DOHH2 (cell line): ENCODE data around the gene ZNF12.
"Not testable (repeated sequence)": the region's sequence is repeated elsewhere in the genome, so short reads cannot be mapped to it uniquely, and the experiment has no call there.

Experiments used
- H3F3A ChIP-seq: fragments of 200-600 bp; sonication (generic), shearing (Covaris generic); 2 replicates; pipeline ENCODE4 v1.6.0; 2016; ENCODE audit warnings: antibody characterized with exemption, mild to moderate bottlenecking; ENCODE audit not compliant: control insufficient read depth, insufficient read depth
- H3K27ac ChIP-seq: fragments of 200-600 bp; sonication (generic); 2 replicates; pipeline ENCODE4 v1.5.1; 2014; ENCODE audit warnings: low read depth, mild to moderate bottlenecking, low read length, moderate library complexity
- H3K27me3 ChIP-seq: fragments of 200-600 bp; sonication (generic); 2 replicates; pipeline ENCODE4 v1.6.1; 2014; ENCODE audit warnings: mild to moderate bottlenecking, low read length, mixed read lengths; ENCODE audit not compliant: control insufficient read depth
- H3K36me3 ChIP-seq: fragments of 200-600 bp; sonication (generic); 2 replicates; pipeline ENCODE4 v1.6.1; 2014; ENCODE audit warnings: mild to moderate bottlenecking, low read length, moderate library complexity, mixed read lengths; ENCODE audit not compliant: control insufficient read depth
- H3K4me1 ChIP-seq: fragments of 200-600 bp; sonication (generic); 2 replicates; pipeline ENCODE4 v1.6.1; 2014; ENCODE audit warnings: mild to moderate bottlenecking, low read length, mixed read lengths; ENCODE audit not compliant: control insufficient read depth
- H3K4me2 ChIP-seq: fragments of 200-600 bp; sonication (generic); 2 replicates; pipeline ENCODE4 v1.6.0; 2014; ENCODE audit warnings: mild to moderate bottlenecking, low read length, moderate library complexity
- H3K4me3 ChIP-seq: fragments of 200-600 bp; sonication (generic); 2 replicates; pipeline ENCODE4 v1.5.1; 2014; ENCODE audit warnings: mild to moderate bottlenecking, low read length, mixed read lengths
- H3K79me2 ChIP-seq: fragments of 200-600 bp; sonication (generic); 2 replicates; pipeline ENCODE4 v1.6.1; 2014; ENCODE audit warnings: mild to moderate bottlenecking, low read length, mixed read lengths; ENCODE audit not compliant: control insufficient read depth
- H3K9me2 ChIP-seq: fragments of 200-600 bp; sonication (generic); replicated peaks from 2 replicates; pipeline ENCODE4 v1.6.1; 2014; ENCODE audit warnings: mild to moderate bottlenecking, low read length, mixed read lengths; ENCODE audit not compliant: control insufficient read depth
- H3K9me3 ChIP-seq: fragments of 200-600 bp; sonication (generic); 2 replicates; pipeline ENCODE4 v1.6.1; 2014; ENCODE audit warnings: antibody characterized with exemption, low read length, mixed read lengths; ENCODE audit not compliant: control insufficient read depth, insufficient read depth
- H4K20me1 ChIP-seq: fragments of 200-600 bp; sonication (generic); 2 replicates; pipeline ENCODE4 v1.6.0; 2014; ENCODE audit warnings: low read depth, mild to moderate bottlenecking, antibody characterized with exemption, low read length, moderate library complexity; ENCODE audit not compliant: control insufficient read depth, insufficient read depth
- CTCF ChIP-seq: fragments of 200-600 bp; sonication (generic); IDR thresholded peaks from one replicate; pipeline ENCODE4 v1.5.1; 2014; ENCODE audit warnings: antibody characterized with exemption, mild to moderate bottlenecking, low read depth, low read length; ENCODE audit not compliant: poor library complexity, severe bottlenecking
- EZH2phosphoT487 ChIP-seq: fragments of 200-600 bp; sonication (generic); IDR thresholded peaks from 2 replicates; pipeline ENCODE4 v1.6.1; 2017; ENCODE audit warnings: borderline replicate concordance, mild to moderate bottlenecking, antibody characterized with exemption, low read length, moderate library complexity, mixed read lengths

Gene ZNF12

GRCh38 chr7:6680146-6680545 is 26.6 kb downstream of the ZNF12 start:
- H3K4me2 ChIP-seq: no peak overlapping the region
- H3K36me3 ChIP-seq: peaks cover 8% of the 10 kb centered on the region; the same call in 1 of the 2 replicates
- 0 out of 2 replicates have a peak, but pooled peaks cover 2% of the 10 kb centered on the region for H3F3A ChIP-seq
- H3K9me3 ChIP-seq: peaks cover 51% of the 10 kb centered on the region
- no peaks in the 10 kb centered on the region for H4K20me1 ChIP-seq
- H3K27ac ChIP-seq: no peak overlapping the region
- no peaks in the 10 kb centered on the region for H3K4me1 ChIP-seq
- no peaks in the 10 kb centered on the region for H3K27me3 ChIP-seq
- TF ChIP-seq EZH2phosphoT487: no peak
- TF ChIP-seq CTCF: no peak
- H3K9me2 ChIP-seq: no peaks in the 10 kb centered on the region
- H3K4me3 ChIP-seq: no peak overlapping the region
- no peaks in the 10 kb centered on the region for H3K79me2 ChIP-seq

- H3K27ac ChIP-seq: no peak overlapping the region
- no peaks in the 10 kb centered on the region for H3K36me3 ChIP-seq
- H3K9me3 ChIP-seq: peaks cover 52% of the 10 kb centered on the region
- H3K4me3 ChIP-seq: no peak overlapping the region
- no peaks in the 10 kb centered on the region for H3K9me2 ChIP-seq
- no peaks in the 10 kb centered on the region for H3K79me2 ChIP-seq
- H3K4me1 ChIP-seq: no peaks in the 10 kb centered on the region
- H4K20me1 ChIP-seq: no peaks in the 10 kb centered on the region
- no peak for TF ChIP-seq CTCF
- TF ChIP-seq EZH2phosphoT487: no peak
- H3K27me3 ChIP-seq: no peaks in the 10 kb centered on the region
- no peaks in the 10 kb centered on the region for H3F3A ChIP-seq
- no peak overlapping the region for H3K4me2 ChIP-seq
Measured at GRCh38 chr7:6675807-6676405, 30.8 kb downstream of the ZNF12 start.

GRCh38 chr7:6670851-6671250 is 35.9 kb downstream of the ZNF12 start:
- not testable (repeated sequence) for H3K4me1 ChIP-seq, H3F3A ChIP-seq, H3K4me3 ChIP-seq, H4K20me1 ChIP-seq, H3K36me3 ChIP-seq, H3K79me2 ChIP-seq, H3K9me2 ChIP-seq, H3K27ac ChIP-seq, H3K4me2 ChIP-seq, H3K27me3 ChIP-seq
- peaks cover 35% of the 10 kb centered on the region for H3K9me3 ChIP-seq

GRCh38 chr7:6658618-6659345 is 48.0 kb downstream of the ZNF12 start:
- Histone ChIP-seq H3K4me1 (no peaks in the 10 kb centered on the region), H3K9me2 (no peaks in the 10 kb centered on the region), H3F3A (0 out of 2 replicates have a peak, but pooled peaks cover 3% of the 10 kb centered on the region), H3K79me2 (no peaks in the 10 kb centered on the region), H3K36me3 (peaks cover 13% of the 10 kb centered on the region), H3K27ac (no peak overlapping the region), H3K9me3 (no peaks in the 10 kb centered on the region), H3K4me2 (no peak overlapping the region), H3K4me3 (no peak overlapping the region), H4K20me1 (no peaks in the 10 kb centered on the region), H3K27me3 (no peaks in the 10 kb centered on the region)
- TF ChIP-seq CTCF (no peak), EZH2phosphoT487 (no peak)
